OCI-LY1 (cell line): ENCODE measurements around the gene RMC1.
"Not testable (repeated sequence)": the region's sequence is repeated elsewhere in the genome, so short reads cannot be mapped to it uniquely, and the experiment has no call there.

Experiments
- CTCF ChIP-seq: fragments of 200-600 bp; sonication (generic), shearing (Covaris generic); IDR thresholded peaks from 2 replicates; pipeline ENCODE4 v1.5.1; 2017; ENCODE audit warnings: mild to moderate bottlenecking, antibody characterized with exemption, low read length, moderate library complexity, mixed read lengths
- EZH2 ChIP-seq: fragments of 200-600 bp; sonication (generic), shearing (Covaris generic); IDR thresholded peaks from 2 replicates; pipeline ENCODE4 v1.8.0; 2017; ENCODE audit warnings: borderline replicate concordance, mixed run types, mild to moderate bottlenecking, antibody characterized with exemption, low read length, moderate library complexity, mixed read lengths

- not testable (repeated sequence) for TF ChIP-seq CTCF, EZH2
These were observed 54.2 kb downstream of the RMC1 start for GRCh38 chr18:23557511-23557910.
